HL-60 (cell line): ENCODE data around the gene TP53I3.

Experiments
- DNase-seq, 2 experiments: peaks; one replicate each; pipeline ENCODE4 v3.0.0-alpha.2; 2010 to 2020; ENCODE audit warnings: low read depth in 1 of 2, low spot score in 1 of 2
- H3K27ac ChIP-seq: fragments of 250-450 bp; sonication (Bioruptor Pico); replicated peaks from 2 replicates; pipeline ENCODE4 v1.5.1; 2020; ENCODE audit warnings: mild to moderate bottlenecking, moderate library complexity
- H3K27me3 ChIP-seq: fragments of 250-450 bp; sonication (Bioruptor Pico); 2 replicates; pipeline ENCODE4 v1.5.1; 2021; ENCODE audit warnings: mild to moderate bottlenecking, moderate library complexity; ENCODE audit not compliant: insufficient read depth, poor library complexity, severe bottlenecking
- H3K4me3 ChIP-seq: replicated peaks from 2 replicates; pipeline ENCODE4 v1.5.1; 2011; ENCODE audit warnings: mild to moderate bottlenecking, control low read depth, low read length; ENCODE audit not compliant: insufficient read depth
- CTCF ChIP-seq: IDR thresholded peaks from one replicate; pipeline ENCODE4 v1.5.1; 2011; ENCODE audit warnings: low read length, control low read depth, inconsistent platforms; ENCODE audit not compliant: insufficient read depth
- GABPA ChIP-seq: IDR thresholded peaks from 2 replicates; pipeline ENCODE4 v1.6.1; 2012; ENCODE audit warnings: low read depth
- POLR2AphosphoS5 ChIP-seq: IDR thresholded peaks from 2 replicates; pipeline ENCODE4 v1.6.1; 2012; ENCODE audit warnings: low read depth
- SPI1 ChIP-seq: IDR thresholded peaks from 2 replicates; pipeline ENCODE4 v1.6.1; 2012; ENCODE audit warnings: low read depth, mild to moderate bottlenecking, borderline replicate concordance
- TF ChIP-seq, protein P1 (sequence below): IDR thresholded peaks from 2 replicates; pipeline ENCODE4 v1.6.1; 2012; ENCODE audit warnings: low read depth; ENCODE audit not compliant: insufficient replicate concordance

Gene TP53I3

DNA sequence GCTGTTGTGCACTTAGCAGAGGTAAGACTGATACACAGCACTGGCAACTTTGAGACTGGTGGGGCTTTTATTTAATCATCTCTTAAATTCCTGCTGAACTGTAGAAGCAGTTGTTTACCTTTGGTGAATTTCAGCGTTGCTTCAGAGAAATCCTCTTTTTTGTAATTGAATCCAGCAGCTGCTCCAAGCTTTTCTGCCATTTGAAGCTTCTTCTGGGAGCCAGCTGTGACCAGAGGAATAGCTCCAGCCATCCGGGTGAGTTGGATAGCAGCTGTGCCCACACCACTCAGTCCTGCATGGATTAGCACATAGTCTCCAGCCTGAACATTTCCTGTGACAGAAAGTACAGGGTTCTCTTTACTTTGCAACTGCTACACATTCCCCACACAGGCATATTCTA, 3.9 kb downstream of the TP53I3 start:
- no peak overlapping the region for H3K4me3 ChIP-seq
- H3K27me3 ChIP-seq = no peaks in the 10 kb centered on the region
- H3K27ac ChIP-seq = peak overlapping the region; percentile 19; the same call in 1 of the 2 replicates
- TF ChIP-seq GABPA (no peak), CTCF (no peak), SPI1 (no peak), POLR2AphosphoS5 (no peak)
- TF ChIP-seq, protein P1, sequence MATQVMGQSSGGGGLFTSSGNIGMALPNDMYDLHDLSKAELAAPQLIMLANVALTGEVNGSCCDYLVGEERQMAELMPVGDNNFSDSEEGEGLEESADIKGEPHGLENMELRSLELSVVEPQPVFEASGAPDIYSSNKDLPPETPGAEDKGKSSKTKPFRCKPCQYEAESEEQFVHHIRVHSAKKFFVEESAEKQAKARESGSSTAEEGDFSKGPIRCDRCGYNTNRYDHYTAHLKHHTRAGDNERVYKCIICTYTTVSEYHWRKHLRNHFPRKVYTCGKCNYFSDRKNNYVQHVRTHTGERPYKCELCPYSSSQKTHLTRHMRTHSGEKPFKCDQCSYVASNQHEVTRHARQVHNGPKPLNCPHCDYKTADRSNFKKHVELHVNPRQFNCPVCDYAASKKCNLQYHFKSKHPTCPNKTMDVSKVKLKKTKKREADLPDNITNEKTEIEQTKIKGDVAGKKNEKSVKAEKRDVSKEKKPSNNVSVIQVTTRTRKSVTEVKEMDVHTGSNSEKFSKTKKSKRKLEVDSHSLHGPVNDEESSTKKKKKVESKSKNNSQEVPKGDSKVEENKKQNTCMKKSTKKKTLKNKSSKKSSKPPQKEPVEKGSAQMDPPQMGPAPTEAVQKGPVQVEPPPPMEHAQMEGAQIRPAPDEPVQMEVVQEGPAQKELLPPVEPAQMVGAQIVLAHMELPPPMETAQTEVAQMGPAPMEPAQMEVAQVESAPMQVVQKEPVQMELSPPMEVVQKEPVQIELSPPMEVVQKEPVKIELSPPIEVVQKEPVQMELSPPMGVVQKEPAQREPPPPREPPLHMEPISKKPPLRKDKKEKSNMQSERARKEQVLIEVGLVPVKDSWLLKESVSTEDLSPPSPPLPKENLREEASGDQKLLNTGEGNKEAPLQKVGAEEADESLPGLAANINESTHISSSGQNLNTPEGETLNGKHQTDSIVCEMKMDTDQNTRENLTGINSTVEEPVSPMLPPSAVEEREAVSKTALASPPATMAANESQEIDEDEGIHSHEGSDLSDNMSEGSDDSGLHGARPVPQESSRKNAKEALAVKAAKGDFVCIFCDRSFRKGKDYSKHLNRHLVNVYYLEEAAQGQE = no peak
- DNase-seq = no peak

DNA sequence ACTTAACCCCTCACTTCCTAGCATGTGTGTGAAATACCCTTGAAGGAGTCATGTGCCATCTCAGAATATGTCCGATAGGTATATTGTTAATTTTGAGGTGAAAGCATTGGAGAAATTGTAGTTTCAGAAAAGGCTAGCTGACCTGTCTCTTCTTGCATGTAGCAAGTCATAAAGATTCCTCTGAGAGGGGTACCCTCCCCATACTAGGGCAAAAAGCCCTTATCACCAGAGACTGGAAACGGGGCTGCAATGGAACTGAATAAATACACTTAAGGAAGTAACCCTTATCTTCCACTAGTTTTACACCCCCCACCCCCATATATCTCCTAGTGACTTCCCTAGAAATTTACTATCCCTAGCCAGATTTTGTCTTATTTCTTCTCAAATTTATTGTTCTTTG, 6.8 kb downstream of the TP53I3 start:
- H3K27me3 ChIP-seq = no peaks in the 10 kb centered on the region
- H3K27ac ChIP-seq = peak overlapping the region; percentile 86
- TF ChIP-seq GABPA (no peak), POLR2AphosphoS5 (no peak), CTCF (no peak), SPI1 (no peak)
- TF ChIP-seq, protein P1 = no peak
- DNase-seq = no peak
- H3K4me3 ChIP-seq = peak overlapping the region; percentile 72

- no peak for DNase-seq
- peak overlapping the region; percentile 86 for H3K27ac ChIP-seq
- TF ChIP-seq SPI1 (no peak), GABPA (no peak), POLR2AphosphoS5 (no peak), CTCF (no peak)
- TF ChIP-seq, protein P1 = no peak
- H3K4me3 ChIP-seq = peak overlapping the region; percentile 72
- H3K27me3 ChIP-seq = no peaks in the 10 kb centered on the region
These were observed 7.1 kb downstream of the TP53I3 start for GRCh38 chr2:24077535-24077877.
